ENCODE data around the gene IQSEC3.

The IQSEC3 gene

GRCh38 chr12:227286-227915, 160.8 kb downstream of the IQSEC3 start:
- no peak overlapping the region for H3K4me3 ChIP-seq (ENCODE audit: low read length, poor library complexity, severe bottlenecking)
- H3K4me1 ChIP-seq (ENCODE audit: insufficient read depth, low read length, poor library complexity, severe bottlenecking), result peaks cover 11% of the 10 kb centered on the region
- H3K36me3 ChIP-seq (ENCODE audit: insufficient read depth, low read length), result no peaks in the 10 kb centered on the region
- no peak overlapping the region for H3K9ac ChIP-seq (ENCODE audit: low read depth, low read length, poor library complexity, severe bottlenecking)
- H3K4me2 ChIP-seq (ENCODE audit: low read depth, low read length, poor library complexity, severe bottlenecking), result no peak overlapping the region
- no peaks in the 10 kb centered on the region for H3K9me2 ChIP-seq (replicated peaks; ENCODE audit: low read depth, low read length)
- TF ChIP-seq CTCF (conservative IDR thresholded peaks at IDR 0.05; ENCODE audit: low read length) (no peak), EZH2phosphoT487 (IDR thresholded peaks at IDR 0.05; ENCODE audit: borderline replicate concordance) (no peak)
- H3K27me3 ChIP-seq (ENCODE audit: insufficient read depth, low read length, poor library complexity, severe bottlenecking), result no peaks in the 10 kb centered on the region
- no peaks in the 10 kb centered on the region for H4K20me1 ChIP-seq (ENCODE audit: insufficient read depth, low read length, poor library complexity, severe bottlenecking)
- no peaks in the 10 kb centered on the region for H3K79me2 ChIP-seq (ENCODE audit: insufficient read depth, low read length)
- H3K9me3 ChIP-seq (ENCODE audit: insufficient read depth, low read depth, low read length), result no peaks in the 10 kb centered on the region
- H2AFZ ChIP-seq (ENCODE audit: low read length), result no peak overlapping the region
- no peaks in the 10 kb centered on the region for H3F3A ChIP-seq (ENCODE audit: low read depth)

Data from Loucy (cell line).